ENCODE results near the gene TBC1D4. TPM values are rescaled to one million over a fixed set of nuclear protein-coding genes. Genes with fewer than 3 reads are reported as not detected.

The TBC1D4 gene
- total RNA-seq, 1 donor from 2014 or later: 1.5 TPM

GRCh38 chr13:75432811-75433244 is 49.1 kb downstream of the TBC1D4 start:
- ATAC-seq (ENCODE audit: low read depth): no peak

DNA sequence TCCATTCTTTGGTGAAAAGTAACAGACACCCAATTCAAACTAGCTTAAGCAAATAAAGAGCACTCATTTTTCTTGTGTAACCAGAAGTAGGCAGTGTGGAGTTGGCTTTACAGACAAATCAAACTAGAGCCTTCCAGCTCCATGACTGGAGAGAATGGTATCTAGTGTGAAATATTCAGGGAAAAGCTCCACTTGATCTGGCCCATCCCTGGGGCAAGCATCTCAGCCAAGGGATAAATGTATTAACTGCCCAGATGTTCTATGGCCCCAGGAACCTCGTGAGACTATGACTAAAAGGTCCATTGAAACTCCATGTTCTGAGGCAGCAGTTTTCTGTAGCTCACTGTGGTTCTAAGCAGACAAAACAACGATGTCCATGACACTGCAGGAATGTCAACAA is 49.9 kb downstream of the TBC1D4 start:
- H3K4me1 Mint-ChIP-seq: no peaks in the 10 kb centered on the region
- no peaks in the 10 kb centered on the region for H3K36me3 Mint-ChIP-seq (ENCODE audit: low read depth)
- H3K9me3 Mint-ChIP-seq: peaks cover 8% of the 10 kb centered on the region
- no peak overlapping the region for H3K27ac Mint-ChIP-seq
- DNase-seq (no peak), ATAC-seq (ENCODE audit: low read depth) (no peak)
- intact Hi-C loops (cut with micrococcal nuclease): no loop called here
- peaks cover 19% of the 10 kb centered on the region for H3K27me3 Mint-ChIP-seq
- POLR2A ChIA-PET: no interaction called here
- CTCF ChIA-PET: no interaction called here
- H3K4me3 Mint-ChIP-seq: no peak overlapping the region
- TF ChIP-seq, protein P1, sequence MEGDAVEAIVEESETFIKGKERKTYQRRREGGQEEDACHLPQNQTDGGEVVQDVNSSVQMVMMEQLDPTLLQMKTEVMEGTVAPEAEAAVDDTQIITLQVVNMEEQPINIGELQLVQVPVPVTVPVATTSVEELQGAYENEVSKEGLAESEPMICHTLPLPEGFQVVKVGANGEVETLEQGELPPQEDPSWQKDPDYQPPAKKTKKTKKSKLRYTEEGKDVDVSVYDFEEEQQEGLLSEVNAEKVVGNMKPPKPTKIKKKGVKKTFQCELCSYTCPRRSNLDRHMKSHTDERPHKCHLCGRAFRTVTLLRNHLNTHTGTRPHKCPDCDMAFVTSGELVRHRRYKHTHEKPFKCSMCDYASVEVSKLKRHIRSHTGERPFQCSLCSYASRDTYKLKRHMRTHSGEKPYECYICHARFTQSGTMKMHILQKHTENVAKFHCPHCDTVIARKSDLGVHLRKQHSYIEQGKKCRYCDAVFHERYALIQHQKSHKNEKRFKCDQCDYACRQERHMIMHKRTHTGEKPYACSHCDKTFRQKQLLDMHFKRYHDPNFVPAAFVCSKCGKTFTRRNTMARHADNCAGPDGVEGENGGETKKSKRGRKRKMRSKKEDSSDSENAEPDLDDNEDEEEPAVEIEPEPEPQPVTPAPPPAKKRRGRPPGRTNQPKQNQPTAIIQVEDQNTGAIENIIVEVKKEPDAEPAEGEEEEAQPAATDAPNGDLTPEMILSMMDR (IDR thresholded peaks at IDR 0.05): no peak

More at GRCh38 chr13:75432811-75433244, 49.1 kb downstream of the TBC1D4 start:
- ChIA-PET POLR2A (no interaction called here), CTCF (no interaction called here)
- intact Hi-C loops (cut with micrococcal nuclease): no loop called here
- DNase-seq: no peak
- H3K27me3 Mint-ChIP-seq: peaks cover 15% of the 10 kb centered on the region
- H3K27ac Mint-ChIP-seq: no peak overlapping the region
- TF ChIP-seq, protein P1 (IDR thresholded peaks at IDR 0.05): no peak
- H3K36me3 Mint-ChIP-seq (ENCODE audit: low read depth): no peaks in the 10 kb centered on the region
- H3K4me1 Mint-ChIP-seq: no peaks in the 10 kb centered on the region
- no peak overlapping the region for H3K4me3 Mint-ChIP-seq
- peaks cover 8% of the 10 kb centered on the region for H3K9me3 Mint-ChIP-seq

GRCh38 chr13:75430436-75431209 is 51.3 kb downstream of the TBC1D4 start:
- ChIA-PET POLR2A (no interaction called here), CTCF (interaction anchor here (0.6 kb wide), 1 partner anchor 36 kb away, joined by 3 read pairs; no protein-coding TSS in a partner anchor)
- no peak for DNase-seq
- no peak overlapping the region for H3K27ac Mint-ChIP-seq
- H3K27me3 Mint-ChIP-seq: peaks cover 18% of the 10 kb centered on the region
- H3K9me3 Mint-ChIP-seq: peaks cover 8% of the 10 kb centered on the region
- H3K36me3 Mint-ChIP-seq (ENCODE audit: low read depth): no peaks in the 10 kb centered on the region
- H3K4me1 Mint-ChIP-seq: no peaks in the 10 kb centered on the region
- no peak for ATAC-seq (ENCODE audit: low read depth)
- no peak overlapping the region for H3K4me3 Mint-ChIP-seq
- intact Hi-C loops (cut with micrococcal nuclease): no loop called here
- TF ChIP-seq, protein P1 (IDR thresholded peaks at IDR 0.05): no peak

GRCh38 chr13:75426421-75426820 is 55.5 kb downstream of the TBC1D4 start:
- Mint-ChIP-seq H3K4me1 (peaks cover 11% of the 10 kb centered on the region), H3K9me3 (peaks cover 2% of the 10 kb centered on the region), H3K27ac (no peak overlapping the region), H3K4me3 (no peak overlapping the region), H3K36me3 (ENCODE audit: low read depth) (no peaks in the 10 kb centered on the region), H3K27me3 (peaks cover 23% of the 10 kb centered on the region)
- TF ChIP-seq, protein P1 (IDR thresholded peaks at IDR 0.05): no peak
- intact Hi-C loops (cut with micrococcal nuclease): no loop called here
- DNase-seq: no peak
- ATAC-seq (ENCODE audit: low read depth): no peak
- POLR2A ChIA-PET: no interaction called here
- CTCF ChIA-PET: no interaction called here

DNA sequence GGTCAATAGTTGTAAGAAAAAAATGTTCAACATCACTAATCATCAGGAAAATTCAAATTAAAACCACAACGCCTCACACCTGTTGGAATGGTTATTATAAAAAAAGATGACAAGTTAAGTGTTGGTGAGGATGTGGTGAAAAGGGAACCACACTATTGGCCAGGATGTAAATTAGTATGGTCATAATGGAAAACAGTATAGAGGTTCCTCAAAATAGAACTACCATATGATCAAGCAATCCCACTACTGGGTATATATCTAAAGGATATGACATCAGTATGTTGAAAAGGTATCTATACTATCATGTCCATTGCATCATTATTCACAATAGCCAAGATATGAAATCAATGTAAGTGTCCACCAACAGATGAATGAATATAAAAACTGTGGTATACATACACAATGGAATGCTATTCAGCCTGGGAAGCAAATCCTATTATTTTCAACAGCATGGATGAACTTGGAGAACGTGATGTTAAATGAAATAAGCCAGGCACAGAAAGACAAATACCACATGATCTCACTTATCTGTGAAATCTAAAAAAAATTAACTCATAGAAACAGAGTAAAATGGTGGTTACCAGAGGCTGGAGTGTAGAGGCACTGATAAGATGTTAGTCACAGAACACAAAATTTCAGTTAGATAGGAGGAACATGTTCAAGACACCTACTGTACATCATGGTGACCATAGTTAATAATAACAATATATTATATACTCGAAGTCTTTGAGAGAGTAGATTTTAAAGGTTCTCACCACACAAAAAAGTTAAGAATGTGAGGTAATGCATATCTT is 56.6 kb downstream of the TBC1D4 start:
- no peak overlapping the region for H3K4me3 Mint-ChIP-seq
- ChIA-PET POLR2A (no interaction called here), CTCF (no interaction called here)
- no peaks in the 10 kb centered on the region for H3K36me3 Mint-ChIP-seq (ENCODE audit: low read depth)
- TF ChIP-seq, protein P1 (IDR thresholded peaks at IDR 0.05): no peak
- peaks cover 21% of the 10 kb centered on the region for H3K27me3 Mint-ChIP-seq
- DNase-seq (no peak), ATAC-seq (ENCODE audit: low read depth) (peak; percentile 34)
- intact Hi-C loops (cut with micrococcal nuclease): no loop called here
- H3K9me3 Mint-ChIP-seq: peaks cover 2% of the 10 kb centered on the region
- H3K27ac Mint-ChIP-seq: no peak overlapping the region
- peaks cover 11% of the 10 kb centered on the region for H3K4me1 Mint-ChIP-seq

All from activated B cell treated with CpG ODN at 0.5 μM for 24 hours (primary cell).